IMR-90 (cell line): ENCODE measurements around the gene TTLL7. TPM values are rescaled to one million over a fixed set of nuclear protein-coding genes. Genes with fewer than 3 reads are reported as not detected.

ENCODE experiments used
- ATAC-seq: fragments of 200-7000 bp; cut with Tn5 transposase; 2 replicates; pipeline ENCODE4 v1.9.1; 2020; ENCODE audit warnings: low read depth, mild to moderate bottlenecking, moderate library complexity
- BruUV-seq: library from RNA; stranded (reverse); fragments of 400-500 nt; replicated peaks from 2 replicates; lab custom pipeline; 2021; lab: Mats Ljungman, UMichigan
- CTCF ChIA-PET: fragments of 300-600 bp; formaldehyde crosslinking; extraction: SDS; loops from one replicate; lab custom pipeline; 2021; ENCODE audit warnings: antibody characterized with exemption; lab: Yijun Ruan, JAX
- POLR2A ChIA-PET: fragments of 300-600 bp; sonication (Branson Sonifier 250); formaldehyde crosslinking; loops from one replicate; lab custom pipeline; 2022; ENCODE audit warnings: antibody characterized with exemption; ENCODE audit not compliant: unreplicated experiment; lab: Charles Lee
- DNase-seq: peaks from one replicate; pipeline ENCODE4 v3.0.0; 2013
- H2AFZ ChIP-seq: replicated peaks from 2 replicates; pipeline ENCODE3; 2013; ENCODE audit warnings: low read length, mild to moderate bottlenecking; ENCODE audit not compliant: poor library complexity
- H2AK5ac ChIP-seq: 2 replicates; pipeline ENCODE4 v1.6.1; 2013; ENCODE audit warnings: low read depth, low read length, inconsistent platforms
- H2AK9ac ChIP-seq: replicated peaks from 2 replicates; pipeline ENCODE3; 2013; ENCODE audit warnings: mild to moderate bottlenecking, low read depth, low read length, moderate library complexity; ENCODE audit not compliant: poor library complexity
- H2BK120ac ChIP-seq: 2 replicates; pipeline ENCODE4 v1.6.1; 2013; ENCODE audit warnings: low read depth, low read length, inconsistent platforms
- H2BK15ac ChIP-seq: 3 replicates; pipeline ENCODE4 v1.6.1; 2013; ENCODE audit warnings: low read depth, low read length, inconsistent platforms
- H2BK20ac ChIP-seq: 2 replicates; pipeline ENCODE4 v1.6.1; 2013; ENCODE audit warnings: low read depth, mild to moderate bottlenecking, inconsistent platforms, low read length, moderate library complexity
- H2BK5ac ChIP-seq: 2 replicates; pipeline ENCODE4 v1.6.1; 2013; ENCODE audit warnings: mild to moderate bottlenecking, low read depth, low read length, inconsistent platforms; ENCODE audit not compliant: poor library complexity, severe bottlenecking
- H3K14ac ChIP-seq: replicated peaks from 2 replicates; pipeline ENCODE4 v1.6.1; 2013; ENCODE audit warnings: low read depth, low read length, inconsistent platforms
- H3K18ac ChIP-seq: 2 replicates; pipeline ENCODE4 v1.6.1; 2013; ENCODE audit warnings: low read depth, low read length, control low read depth
- H3K23ac ChIP-seq: 2 replicates; pipeline ENCODE4 v1.6.1; 2013; ENCODE audit warnings: low read depth, low read length, inconsistent platforms
- H3K27ac ChIP-seq: 2 replicates; pipeline ENCODE4 v1.5.1; 2013; ENCODE audit warnings: mild to moderate bottlenecking, control low read depth, low read length; ENCODE audit not compliant: insufficient read depth
- H3K27me3 ChIP-seq: 2 replicates; pipeline ENCODE4 v1.6.1; 2013; ENCODE audit warnings: low read length; ENCODE audit not compliant: control insufficient read depth, insufficient read depth
- H3K36me3 ChIP-seq: 2 replicates; pipeline ENCODE4 v1.6.1; 2013; ENCODE audit warnings: low read length, mixed read lengths; ENCODE audit not compliant: control insufficient read depth, insufficient read depth
- H3K4ac ChIP-seq: 2 replicates; pipeline ENCODE4 v1.6.1; 2013; ENCODE audit warnings: low read depth, low read length, inconsistent platforms
- H3K4me1 ChIP-seq: 2 replicates; pipeline ENCODE4 v1.6.1; 2013; ENCODE audit warnings: low read length, mixed read lengths; ENCODE audit not compliant: control insufficient read depth, insufficient read depth
- H3K4me2 ChIP-seq: 2 replicates; pipeline ENCODE4 v1.6.1; 2013; ENCODE audit warnings: low read depth, mild to moderate bottlenecking, control low read depth, low read length, moderate library complexity
- H3K4me3 ChIP-seq: 2 replicates; pipeline ENCODE4 v1.5.1; 2013; ENCODE audit warnings: low read depth, mild to moderate bottlenecking, control low read depth, low read length, moderate library complexity; ENCODE audit not compliant: insufficient read depth
- H3K56ac ChIP-seq: 2 replicates; pipeline ENCODE4 v1.6.1; 2013; ENCODE audit warnings: low read length, inconsistent platforms; ENCODE audit not compliant: insufficient read depth; ENCODE audit errors: extremely low read depth
- H3K79me1 ChIP-seq, 2 experiments: 2 replicates each; pipeline ENCODE4 v1.6.1; 2013; ENCODE audit warnings: low read length in 2 of 2, inconsistent platforms in 1 of 2, low read depth in 1 of 2
- H3K9ac ChIP-seq: 2 replicates; pipeline ENCODE4 v1.6.1; 2013; ENCODE audit warnings: low read depth, low read length, control low read depth
- H3K9me1 ChIP-seq: 2 replicates; pipeline ENCODE4 v1.6.1; 2013; ENCODE audit warnings: low read length, inconsistent platforms; ENCODE audit not compliant: insufficient read depth
- H3K9me3 ChIP-seq: 2 replicates; pipeline ENCODE4 v1.6.1; 2013; ENCODE audit warnings: low read length; ENCODE audit not compliant: control insufficient read depth, insufficient read depth
- H4K20me1 ChIP-seq: 2 replicates; pipeline ENCODE4 v1.6.1; 2013; ENCODE audit warnings: low read length, inconsistent platforms; ENCODE audit not compliant: insufficient read depth
- H4K5ac ChIP-seq: 2 replicates; pipeline ENCODE4 v1.6.1; 2013; ENCODE audit warnings: mild to moderate bottlenecking, low read depth, low read length, control low read depth
- H4K8ac ChIP-seq, 2 experiments: 2 replicates each; pipeline ENCODE4 v1.6.1; 2013; ENCODE audit warnings: low read depth in 2 of 2, low read length in 2 of 2, control low read depth in 1 of 2, inconsistent platforms in 1 of 2
- H4K91ac ChIP-seq: 2 replicates; pipeline ENCODE4 v1.6.1; 2013; ENCODE audit warnings: low read depth, low read length, inconsistent platforms; ENCODE audit not compliant: insufficient read depth
- BHLHE40 ChIP-seq: fragments of 150-350 bp; IDR thresholded peaks from 2 replicates; pipeline ENCODE4 v1.6.1; 2016; ENCODE audit warnings: mild to moderate bottlenecking, low read depth, low read length
- CEBPB ChIP-seq: IDR thresholded peaks from 2 replicates; pipeline ENCODE4 v1.6.1; 2012; ENCODE audit warnings: low read depth, low read length, improper control_type of control experiment
- CHD1 ChIP-seq: IDR thresholded peaks from 2 replicates; pipeline ENCODE4 v1.6.1; 2012; ENCODE audit warnings: low read depth, low read length, improper control_type of control experiment
- CTCF ChIP-seq: conservative IDR thresholded peaks from 2 replicates; pipeline ENCODE4 v1.5.1; 2012; ENCODE audit warnings: mild to moderate bottlenecking, low read depth, low read length, improper control_type of control experiment
- ELK1 ChIP-seq: fragments of 150-350 bp; IDR thresholded peaks from 2 replicates; pipeline ENCODE4 v1.6.1; 2016; ENCODE audit warnings: low read depth, mild to moderate bottlenecking, low read length, moderate library complexity, borderline replicate concordance
- FOS ChIP-seq: fragments of 150-350 bp; IDR thresholded peaks from 2 replicates; pipeline ENCODE4 v1.6.1; 2016; ENCODE audit warnings: low read depth, low read length
- MAFK ChIP-seq: IDR thresholded peaks from 2 replicates; pipeline ENCODE4 v1.6.1; 2012; ENCODE audit warnings: low read depth, low read length, improper control_type of control experiment
- MAZ ChIP-seq: IDR thresholded peaks from 2 replicates; pipeline ENCODE4 v1.6.1; 2012; ENCODE audit warnings: low read depth, mild to moderate bottlenecking, low read length, improper control_type of control experiment, moderate library complexity, borderline replicate concordance
- MXI1 ChIP-seq: IDR thresholded peaks from 2 replicates; pipeline ENCODE4 v1.6.1; 2012; ENCODE audit warnings: low read depth, mild to moderate bottlenecking, low read length, moderate library complexity, borderline replicate concordance
- NFE2L2 ChIP-seq: fragments of 150-350 bp; IDR thresholded peaks from 2 replicates; pipeline ENCODE4 v1.6.1; 2016; ENCODE audit warnings: low read depth, mild to moderate bottlenecking, low read length
- POLR2A ChIP-seq: IDR thresholded peaks from 2 replicates; pipeline ENCODE4 v1.6.1; 2012; ENCODE audit warnings: mild to moderate bottlenecking, low read depth, low read length
- RAD21 ChIP-seq: IDR thresholded peaks from 2 replicates; pipeline ENCODE4 v1.6.1; 2012; ENCODE audit warnings: low read length, improper control_type of control experiment
- RCOR1 ChIP-seq: IDR thresholded peaks from 2 replicates; pipeline ENCODE4 v1.6.1; 2012; ENCODE audit warnings: mild to moderate bottlenecking, low read length, improper control_type of control experiment; ENCODE audit not compliant: insufficient replicate concordance
- SMC3 ChIP-seq: fragments of 150-350 bp; IDR thresholded peaks from 2 replicates; pipeline ENCODE4 v1.6.1; 2016; ENCODE audit warnings: low read depth, mild to moderate bottlenecking, antibody characterized with exemption, low read length, moderate library complexity
- USF2 ChIP-seq: fragments of 150-350 bp; IDR thresholded peaks from 2 replicates; pipeline ENCODE4 v1.6.1; 2017; ENCODE audit warnings: mild to moderate bottlenecking, antibody characterized with exemption, low read length, low read depth
- dilution Hi-C: fragments of 300-500 bp; cut with HindIII; formaldehyde crosslinking; loops from one replicate; pipeline ENCODE4 v1.14.3; 2018; ENCODE audit warnings: low sequenced_read_pairs; ENCODE audit not compliant: unreplicated experiment
- in situ Hi-C: fragments of 300-500 bp; cut with MboI; formaldehyde crosslinking; loops from 3 replicates; pipeline ENCODE4 v1.14.3; 2019; ENCODE audit warnings: low sequenced_read_pairs, inconsistent platforms, mixed read lengths
- intact Hi-C: fragments of 100-400 bp; cut with micrococcal nuclease; formaldehyde crosslinking; loops from 2 replicates; pipeline ENCODE4 v1.10.0; 2022
- polyA plus RNA-seq, 3 experiments: library from polyadenylated mRNA; depleted of rRNA; stranded (reverse); fragments of >200 nt; gene quantifications; 2 replicates each; pipeline ENCODE4 v1.2.3, GENCODE V29; 2012; ENCODE audit warnings: low replicate concordance in 1 of 3
- total RNA-seq: library from RNA; depleted of rRNA; stranded (reverse); fragments of >200 nt; gene quantifications from 2 replicates; pipeline ENCODE4 v1.2.3, GENCODE V29; 2012

The TTLL7 gene
- total and polyA plus RNA-seq, 2 of the 4 experiments (the other 2 are of a cell fraction): 5.7 to 8.1 TPM

GRCh38 chr1:83960669-83961277, 38.2 kb downstream of the TTLL7 start:
- H3K79me1 ChIP-seq: peaks cover 0 to 13% of the 10 kb centered on the region in 2 experiments; a peak in 3 of 4 replicates
- ChIA-PET CTCF (interaction anchor here (0.8 kb wide), 1 partner anchor 48 kb away, joined by 3 read pairs; no protein-coding TSS in a partner anchor), POLR2A (no interaction called here)
- dilution Hi-C loops (no loop called here), in situ Hi-C loops (no loop called here), intact Hi-C loops (no loop called here)
- no peak overlapping the region for H2BK20ac ChIP-seq
- no peak overlapping the region for H2AK5ac ChIP-seq
- H3K36me3 ChIP-seq: no peaks in the 10 kb centered on the region
- H2AFZ ChIP-seq: no peak overlapping the region
- no peaks in the 10 kb centered on the region for H4K20me1 ChIP-seq
- H2AK9ac ChIP-seq: no peak overlapping the region
- no peak overlapping the region for H3K18ac ChIP-seq
- H3K4me1 ChIP-seq: peaks cover 2% of the 10 kb centered on the region; the same call in 1 of the 2 replicates
- H3K27ac ChIP-seq: no peak overlapping the region
- no TSS peak for BruUV-seq
- DNase-seq (no peak), ATAC-seq (no peak)
- H4K91ac ChIP-seq: no peak overlapping the region
- H4K5ac ChIP-seq: no peak overlapping the region
- H3K9me1 ChIP-seq: no peaks in the 10 kb centered on the region
- H3K4me2 ChIP-seq: no peak overlapping the region
- no peak overlapping the region for H3K14ac ChIP-seq
- H3K27me3 ChIP-seq: no peaks in the 10 kb centered on the region
- H3K9me3 ChIP-seq: no peaks in the 10 kb centered on the region
- H3K9ac ChIP-seq: no peak overlapping the region
- no peak overlapping the region for H2BK120ac ChIP-seq
- no peak overlapping the region for H2BK5ac ChIP-seq
- H3K4me3 ChIP-seq: no peak overlapping the region
- no peak overlapping the region for H3K23ac ChIP-seq
- no peak overlapping the region for H3K56ac ChIP-seq
- no peak overlapping the region for H4K8ac ChIP-seq
- H2BK15ac ChIP-seq: no peak overlapping the region
- no peak overlapping the region for H3K4ac ChIP-seq
- TF ChIP-seq MAZ (no peak), BHLHE40 (no peak), NFE2L2 (no peak), USF2 (no peak), FOS (no peak), POLR2A (no peak), CEBPB (no peak), CHD1 (no peak), RAD21 (no peak), MAFK (no peak), CTCF (no peak), MXI1 (no peak), ELK1 (no peak), SMC3 (no peak), RCOR1 (no peak)
